Prostate gland (tissue), 2 donors: ENCODE measurements around the gene PLEKHM2.

ENCODE experiments used
- POLR2A ChIP-seq: fragments of 450-650 bp; IDR thresholded peaks from one replicate; pipeline ENCODE4 v1.6.1; 2016; ENCODE audit warnings: antibody characterized with exemption, mild to moderate bottlenecking
- POLR2AphosphoS5 ChIP-seq: sonication (generic); formaldehyde crosslinking; IDR thresholded peaks from one replicate; pipeline ENCODE4 v1.6.1; 2017; ENCODE audit warnings: antibody characterized with exemption
- TF ChIP-seq, protein P1 (sequence below), 4 experiments: fragments of 200-600 bp in 2 of 4; fragments of 450-650 bp in 2 of 4; sonication (generic) in 2 of 4; IDR thresholded peaks; 1 replicate in 3 of 4; 2 replicates in 1 of 4; pipeline ENCODE4 v1.5.1; 2016 to 2019; ENCODE audit warnings: antibody characterized with exemption in 4 of 4, mild to moderate bottlenecking in 2 of 4, moderate library complexity in 2 of 4

DNA sequence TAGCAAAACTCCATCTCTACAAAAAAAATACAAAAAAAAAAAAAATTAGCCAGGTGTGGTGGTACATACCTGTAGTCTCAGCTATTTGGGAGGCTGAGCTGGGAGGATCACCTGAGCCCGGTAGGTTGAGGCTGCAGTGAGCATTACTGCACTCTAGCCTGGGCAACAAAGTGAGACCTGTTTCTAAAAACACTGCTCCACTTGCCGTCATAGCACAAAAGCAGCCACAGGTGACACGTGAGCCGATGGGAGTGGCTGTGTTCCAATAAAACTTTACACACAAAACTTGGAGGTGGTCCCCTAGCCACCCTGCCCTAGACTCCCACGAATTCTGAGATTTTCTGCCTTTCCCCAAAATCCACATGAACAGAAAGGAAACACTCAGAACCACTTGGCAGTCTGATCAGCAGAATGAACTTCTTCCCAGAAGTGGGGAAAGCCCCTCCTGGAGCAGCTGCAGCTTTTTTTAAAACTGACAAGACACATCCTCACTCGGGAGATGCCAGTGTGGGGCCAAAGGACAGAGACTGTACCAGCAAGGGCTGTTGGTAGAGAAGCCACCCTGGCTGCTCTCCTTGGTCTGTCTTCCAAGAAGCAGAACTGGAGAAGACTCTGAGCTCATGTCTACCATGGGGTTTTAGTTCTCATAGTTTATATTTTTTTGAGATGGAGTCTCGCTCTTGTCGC lies 23.3 kb downstream of the PLEKHM2 start:
- TF ChIP-seq, protein P1, sequence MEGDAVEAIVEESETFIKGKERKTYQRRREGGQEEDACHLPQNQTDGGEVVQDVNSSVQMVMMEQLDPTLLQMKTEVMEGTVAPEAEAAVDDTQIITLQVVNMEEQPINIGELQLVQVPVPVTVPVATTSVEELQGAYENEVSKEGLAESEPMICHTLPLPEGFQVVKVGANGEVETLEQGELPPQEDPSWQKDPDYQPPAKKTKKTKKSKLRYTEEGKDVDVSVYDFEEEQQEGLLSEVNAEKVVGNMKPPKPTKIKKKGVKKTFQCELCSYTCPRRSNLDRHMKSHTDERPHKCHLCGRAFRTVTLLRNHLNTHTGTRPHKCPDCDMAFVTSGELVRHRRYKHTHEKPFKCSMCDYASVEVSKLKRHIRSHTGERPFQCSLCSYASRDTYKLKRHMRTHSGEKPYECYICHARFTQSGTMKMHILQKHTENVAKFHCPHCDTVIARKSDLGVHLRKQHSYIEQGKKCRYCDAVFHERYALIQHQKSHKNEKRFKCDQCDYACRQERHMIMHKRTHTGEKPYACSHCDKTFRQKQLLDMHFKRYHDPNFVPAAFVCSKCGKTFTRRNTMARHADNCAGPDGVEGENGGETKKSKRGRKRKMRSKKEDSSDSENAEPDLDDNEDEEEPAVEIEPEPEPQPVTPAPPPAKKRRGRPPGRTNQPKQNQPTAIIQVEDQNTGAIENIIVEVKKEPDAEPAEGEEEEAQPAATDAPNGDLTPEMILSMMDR (IDR thresholded peaks at IDR 0.05), result no peak
- TF ChIP-seq POLR2A, result no peak
- no peak for TF ChIP-seq POLR2AphosphoS5
